ENCODE data around the gene NKIRAS1.

GRCh38 chr3:23944861-23945662, 28.3 kb upstream of the NKIRAS1 start, which contains the start of gene NR1D2:
- TF ChIP-seq CTCF (conservative IDR thresholded peaks at IDR 0.05) (no peak; the same call in none of the 2 replicates), ZFX (IDR thresholded peaks at IDR 0.05) (no peak)

Measured in C4-2B (cell line).